Glutamatergic neuron (in vitro differentiated cells): ENCODE data around the gene SYNPO2L. TPM values are rescaled to one million over a fixed set of nuclear protein-coding genes. Genes with fewer than 3 reads are reported as not detected.

Experiments used
- DNase-seq: peaks from one replicate; pipeline ENCODE4 v3.0.0; 2022
- H3K27ac Mint-ChIP-seq: one replicate; pipeline ENCODE4 v1.8.0; 2020; ENCODE audit warnings: mild to moderate bottlenecking, mixed read lengths, inconsistent platforms; ENCODE audit not compliant: unreplicated experiment
- H3K27me3 Mint-ChIP-seq: one replicate; pipeline ENCODE4 v1.8.0; 2020; ENCODE audit warnings: mild to moderate bottlenecking, moderate library complexity, mixed read lengths, inconsistent platforms; ENCODE audit not compliant: unreplicated experiment
- H3K36me3 Mint-ChIP-seq: one replicate; pipeline ENCODE4 v1.8.0; 2020; ENCODE audit warnings: mild to moderate bottlenecking, mixed read lengths, inconsistent platforms; ENCODE audit not compliant: unreplicated experiment
- H3K4me1 Mint-ChIP-seq: one replicate; pipeline ENCODE4 v1.8.0; 2020; ENCODE audit warnings: mild to moderate bottlenecking, low read depth, mixed read lengths, inconsistent platforms; ENCODE audit not compliant: unreplicated experiment
- H3K4me3 Mint-ChIP-seq: one replicate; pipeline ENCODE4 v1.8.0; 2020; ENCODE audit warnings: mild to moderate bottlenecking, mixed read lengths, inconsistent platforms; ENCODE audit not compliant: unreplicated experiment
- H3K9me3 Mint-ChIP-seq: one replicate; pipeline ENCODE4 v1.8.0; 2020; ENCODE audit warnings: mild to moderate bottlenecking, moderate library complexity, mixed read lengths, inconsistent platforms; ENCODE audit not compliant: unreplicated experiment
- CTCF ChIP-seq: fragments of 200-600 bp; sonication (generic); IDR thresholded peaks from one replicate; pipeline ENCODE4 v1.5.0; 2021; ENCODE audit not compliant: partially characterized antibody, unreplicated experiment
- total RNA-seq: library from RNA; stranded (reverse); fragmentation: NEBNext Ultra II Directional; extraction: Animal tissue kit (Norgen Biotek cat#: 25700); gene quantifications from one replicate; pipeline ENCODE4 v1.2.1, GENCODE V29; 2021; ENCODE audit not compliant: unreplicated experiment

The SYNPO2L gene
- total RNA-seq, 1 donor from 2014 or later, result 0.42 TPM

- Mint-ChIP-seq H3K27ac (no peak overlapping the region), H3K36me3 (no peaks in the 10 kb centered on the region), H3K27me3 (no peaks in the 10 kb centered on the region), H3K4me3 (no peak overlapping the region), H3K9me3 (no peaks in the 10 kb centered on the region), H3K4me1 (peaks cover 10% of the 10 kb centered on the region)
- no peak for TF ChIP-seq CTCF
- no peak for DNase-seq
Measured at GRCh38 chr10:73597346-73597745, 58.5 kb downstream of the SYNPO2L start.

Other genes with a start within 250 kb of the SYNPO2L start
- gene ANXA7, start 242.0 kb downstream of the SYNPO2L start, total RNA-seq, result 35.9 TPM
- gene MSS51, start 222.5 kb downstream of the SYNPO2L start, total RNA-seq, result 3.5 TPM
- gene PPP3CB, start 160.0 kb downstream of the SYNPO2L start, total RNA-seq, result 67.9 TPM
- gene USP54, start 64.7 kb downstream of the SYNPO2L start, total RNA-seq, result 9.1 TPM
- 0.64 TPM for gene MYOZ1, start 14.6 kb downstream of the SYNPO2L start, total RNA-seq
- gene AGAP5, start 42.1 kb upstream of the SYNPO2L start, total RNA-seq, result 10.9 TPM
- gene SEC24C, start 88.3 kb upstream of the SYNPO2L start, total RNA-seq, result 91.1 TPM
- gene CHCHD1, start 126.0 kb upstream of the SYNPO2L start, total RNA-seq, result 30.9 TPM
- 165 TPM for gene ZSWIM8, start 129.6 kb upstream of the SYNPO2L start, total RNA-seq
- gene NDST2, start 155.6 kb upstream of the SYNPO2L start, total RNA-seq, result 34.4 TPM
- 25.9 TPM for gene CAMK2G, start 218.5 kb upstream of the SYNPO2L start, total RNA-seq